Neural progenitor cell (in vitro differentiated cells): Measurements from ENCODE around the gene RAB31.

Experiments used
- EZH2 ChIP-seq: fragments of 200-600 bp; sonication (generic); IDR thresholded peaks from 2 replicates; pipeline ENCODE4 v1.6.1; 2017; ENCODE audit warnings: antibody characterized with exemption, mild to moderate bottlenecking, moderate library complexity
- TF ChIP-seq, protein P1 (sequence below): fragments of 200-600 bp; sonication (generic); IDR thresholded peaks from 2 replicates; pipeline ENCODE4 v1.5.1; 2017; ENCODE audit warnings: antibody characterized with exemption, mild to moderate bottlenecking

DNA sequence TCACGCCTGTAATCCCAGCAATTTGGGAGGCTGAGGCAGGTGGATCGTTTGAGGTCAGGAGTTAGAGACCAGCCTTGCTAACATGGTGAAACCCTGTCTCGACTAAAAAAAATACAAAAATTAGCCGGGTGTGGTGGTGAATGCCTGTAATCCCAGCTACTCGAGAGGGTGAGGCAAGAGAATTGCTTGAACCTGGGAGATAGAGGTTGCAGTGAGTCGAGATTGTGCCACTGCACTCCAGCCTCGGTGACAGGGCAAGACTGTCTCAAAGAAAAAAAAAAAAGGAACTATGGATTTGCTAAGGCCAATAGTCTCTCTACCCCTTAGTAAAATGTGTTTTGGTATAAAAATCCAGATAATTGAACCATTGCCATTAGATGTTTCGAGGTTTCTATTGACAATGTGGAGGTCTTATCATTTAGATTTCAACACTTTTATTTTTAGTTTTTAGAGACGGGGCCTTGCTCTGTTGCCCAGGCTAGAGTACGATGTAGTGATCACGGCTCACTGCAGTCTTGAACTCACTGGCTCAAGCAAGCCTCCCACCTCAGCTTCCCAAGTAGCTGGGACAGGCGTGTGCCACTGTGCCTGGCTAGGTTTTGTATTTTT is 176.5 kb downstream of the RAB31 start:
- TF ChIP-seq, protein P1, sequence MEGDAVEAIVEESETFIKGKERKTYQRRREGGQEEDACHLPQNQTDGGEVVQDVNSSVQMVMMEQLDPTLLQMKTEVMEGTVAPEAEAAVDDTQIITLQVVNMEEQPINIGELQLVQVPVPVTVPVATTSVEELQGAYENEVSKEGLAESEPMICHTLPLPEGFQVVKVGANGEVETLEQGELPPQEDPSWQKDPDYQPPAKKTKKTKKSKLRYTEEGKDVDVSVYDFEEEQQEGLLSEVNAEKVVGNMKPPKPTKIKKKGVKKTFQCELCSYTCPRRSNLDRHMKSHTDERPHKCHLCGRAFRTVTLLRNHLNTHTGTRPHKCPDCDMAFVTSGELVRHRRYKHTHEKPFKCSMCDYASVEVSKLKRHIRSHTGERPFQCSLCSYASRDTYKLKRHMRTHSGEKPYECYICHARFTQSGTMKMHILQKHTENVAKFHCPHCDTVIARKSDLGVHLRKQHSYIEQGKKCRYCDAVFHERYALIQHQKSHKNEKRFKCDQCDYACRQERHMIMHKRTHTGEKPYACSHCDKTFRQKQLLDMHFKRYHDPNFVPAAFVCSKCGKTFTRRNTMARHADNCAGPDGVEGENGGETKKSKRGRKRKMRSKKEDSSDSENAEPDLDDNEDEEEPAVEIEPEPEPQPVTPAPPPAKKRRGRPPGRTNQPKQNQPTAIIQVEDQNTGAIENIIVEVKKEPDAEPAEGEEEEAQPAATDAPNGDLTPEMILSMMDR, result no peak
- TF ChIP-seq EZH2, result no peak
